Endodermal cell (in vitro differentiated cells): Measurements from ENCODE around the gene SPDYC. TPM values are rescaled to one million over a fixed set of nuclear protein-coding genes. Genes with fewer than 3 reads are reported as not detected.
A peak's percentile ranks its signal among the peaks of the same experiment; 100 is the strongest.

ENCODE experiments used
- DNase-seq: peaks from one replicate; pipeline ENCODE4 v3.0.0-alpha.2; 2017
- H3K27ac ChIP-seq: 2 replicates; pipeline ENCODE4 v1.5.1; 2013; ENCODE audit warnings: mild to moderate bottlenecking, low read depth, low read length, moderate library complexity
- H3K27me3 ChIP-seq: 2 replicates; pipeline ENCODE4 v1.6.1; 2013; ENCODE audit warnings: mild to moderate bottlenecking, low read length, moderate library complexity; ENCODE audit not compliant: insufficient read depth, control insufficient read depth, poor library complexity, severe bottlenecking
- H3K36me3 ChIP-seq: 2 replicates; pipeline ENCODE4 v1.7.0; 2013; ENCODE audit warnings: mild to moderate bottlenecking, low read length, moderate library complexity; ENCODE audit not compliant: control insufficient read depth, insufficient read depth
- H3K4me1 ChIP-seq: one replicate; pipeline ENCODE4 v1.7.0; 2013; ENCODE audit warnings: low read length; ENCODE audit not compliant: control insufficient read depth, insufficient read depth
- H3K4me3 ChIP-seq: 2 replicates; pipeline ENCODE4 v1.5.1; 2013; ENCODE audit warnings: mild to moderate bottlenecking, low read length, moderate library complexity
- H3K9ac ChIP-seq: 2 replicates; pipeline ENCODE4 v1.6.1; 2013; ENCODE audit warnings: mild to moderate bottlenecking, low read length, moderate library complexity; ENCODE audit not compliant: poor library complexity, severe bottlenecking; ENCODE audit errors: extremely low read depth
- H3K9me3 ChIP-seq: 2 replicates; pipeline ENCODE4 v1.6.1; 2013; ENCODE audit warnings: mild to moderate bottlenecking, low read length, moderate library complexity; ENCODE audit not compliant: control insufficient read depth
- H3K27ac Mint-ChIP-seq: 2 replicates; pipeline ENCODE4 v1.8.0; 2020; ENCODE audit warnings: mixed read lengths
- H3K27me3 Mint-ChIP-seq: 2 replicates; pipeline ENCODE4 v1.8.0; 2021; ENCODE audit warnings: mild to moderate bottlenecking, mixed read lengths; ENCODE audit not compliant: insufficient read depth
- H3K36me3 Mint-ChIP-seq: 2 replicates; pipeline ENCODE4 v1.8.0; 2020; ENCODE audit warnings: low read depth, mixed read lengths
- H3K4me1 Mint-ChIP-seq: 2 replicates; pipeline ENCODE4 v1.8.0; 2020; ENCODE audit warnings: mixed read lengths
- H3K4me3 Mint-ChIP-seq: 2 replicates; pipeline ENCODE4 v1.8.0; 2020; ENCODE audit warnings: mild to moderate bottlenecking, moderate library complexity, mixed read lengths
- H3K9me3 Mint-ChIP-seq: 2 replicates; pipeline ENCODE4 v1.8.0; 2020; ENCODE audit warnings: mild to moderate bottlenecking, mixed read lengths
- WGBS, 2 experiments: methylation state at CpG; one replicate each; pipeline versions ENCODE4 v1.1.5 to v1.1.7; 2013; ENCODE audit warnings: missing lambda C conversion rate in 2 of 2, mixed read lengths in 1 of 2; ENCODE audit not compliant: insufficient coverage in 1 of 2, insufficient read length in 1 of 2; 5-methylcytosine and 5-hydroxymethylcytosine counted together
- total RNA-seq, 2 donors: library from RNA; stranded (reverse); fragmentation: NEBNext Ultra II Directional in 1 of 2; extraction: Animal tissue kit (Norgen Biotek cat#: 25700) in 1 of 2; gene quantifications; 2 replicates in 1 of 2; 3 replicates in 1 of 2; pipeline ENCODE4 v1.2.1, GENCODE V29; 2021
- TF ChIP-seq, protein P1 (sequence below): fragments of 200-600 bp; sonication (generic); conservative IDR thresholded peaks from 2 replicates; pipeline ENCODE4 v1.5.0; 2021; ENCODE audit warnings: antibody characterized with exemption, mild to moderate bottlenecking

The SPDYC gene
- total RNA-seq, 2 donors from 2014 or later, result 0.46 TPM; not detected in 1

DNA sequence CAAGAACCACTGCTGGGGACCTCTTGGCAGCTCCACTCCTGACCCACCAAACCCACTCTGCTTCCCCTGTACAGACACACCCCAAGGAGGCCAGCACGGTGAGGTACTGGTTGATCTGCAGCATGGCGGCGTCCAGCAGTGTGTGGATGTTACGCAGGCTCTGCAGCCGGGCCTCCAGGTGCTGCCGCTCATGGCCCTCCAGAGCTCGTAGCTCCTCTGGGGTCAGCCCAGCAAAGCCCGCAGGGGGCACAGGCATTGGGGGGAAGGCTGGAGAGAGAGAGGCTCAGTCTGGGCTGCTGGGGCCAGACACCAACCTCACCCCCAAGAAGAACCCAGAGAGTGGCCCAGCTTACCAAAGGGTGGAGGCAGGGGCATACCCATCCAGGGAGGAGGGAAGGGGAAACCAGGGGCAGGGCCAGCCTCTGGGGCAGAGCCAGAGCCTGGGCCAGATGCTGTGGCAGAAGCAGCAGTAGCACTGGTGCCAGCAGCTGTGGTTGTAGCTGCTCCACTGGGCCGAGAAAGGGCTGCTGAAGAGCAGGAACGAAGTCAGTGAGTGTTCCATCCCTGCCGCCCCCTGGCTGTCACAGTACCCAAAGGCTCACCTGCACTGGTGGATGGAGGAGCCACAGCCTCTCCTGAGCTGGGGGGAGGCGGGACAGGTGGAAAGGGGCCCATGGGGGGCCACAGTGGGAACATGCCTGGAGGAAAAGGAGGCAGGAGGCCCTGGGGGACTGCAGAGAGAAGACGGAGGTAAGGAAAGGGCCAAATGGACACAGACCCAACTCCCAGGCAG lies 40.2 kb upstream of the SPDYC start:
- H3K9me3 ChIP-seq, result no peaks in the 10 kb centered on the region
- H3K4me3 Mint-ChIP-seq, result no peak overlapping the region
- no peaks in the 10 kb centered on the region for H3K9me3 Mint-ChIP-seq
- no peaks in the 10 kb centered on the region for H3K4me1 ChIP-seq
- no peaks in the 10 kb centered on the region for H3K27me3 Mint-ChIP-seq
- peaks cover 44% of the 10 kb centered on the region for H3K36me3 Mint-ChIP-seq
- TF ChIP-seq, protein P1, sequence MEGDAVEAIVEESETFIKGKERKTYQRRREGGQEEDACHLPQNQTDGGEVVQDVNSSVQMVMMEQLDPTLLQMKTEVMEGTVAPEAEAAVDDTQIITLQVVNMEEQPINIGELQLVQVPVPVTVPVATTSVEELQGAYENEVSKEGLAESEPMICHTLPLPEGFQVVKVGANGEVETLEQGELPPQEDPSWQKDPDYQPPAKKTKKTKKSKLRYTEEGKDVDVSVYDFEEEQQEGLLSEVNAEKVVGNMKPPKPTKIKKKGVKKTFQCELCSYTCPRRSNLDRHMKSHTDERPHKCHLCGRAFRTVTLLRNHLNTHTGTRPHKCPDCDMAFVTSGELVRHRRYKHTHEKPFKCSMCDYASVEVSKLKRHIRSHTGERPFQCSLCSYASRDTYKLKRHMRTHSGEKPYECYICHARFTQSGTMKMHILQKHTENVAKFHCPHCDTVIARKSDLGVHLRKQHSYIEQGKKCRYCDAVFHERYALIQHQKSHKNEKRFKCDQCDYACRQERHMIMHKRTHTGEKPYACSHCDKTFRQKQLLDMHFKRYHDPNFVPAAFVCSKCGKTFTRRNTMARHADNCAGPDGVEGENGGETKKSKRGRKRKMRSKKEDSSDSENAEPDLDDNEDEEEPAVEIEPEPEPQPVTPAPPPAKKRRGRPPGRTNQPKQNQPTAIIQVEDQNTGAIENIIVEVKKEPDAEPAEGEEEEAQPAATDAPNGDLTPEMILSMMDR, result peak; percentile 44
- no peaks in the 10 kb centered on the region for H3K27me3 ChIP-seq
- H3K27ac Mint-ChIP-seq, result no peak overlapping the region
- H3K27ac ChIP-seq, result no peak overlapping the region
- H3K4me3 ChIP-seq, result no peak overlapping the region
- peaks cover 9% of the 10 kb centered on the region for H3K4me1 Mint-ChIP-seq
- peak; percentile 65 for DNase-seq
- H3K36me3 ChIP-seq, result peaks cover 69% of the 10 kb centered on the region
- H3K9ac ChIP-seq, result no peak overlapping the region
- 94 to 97% methylated on average over 6 to 13 of the region's 13 CpGs for WGBS, 2 experiments

DNA sequence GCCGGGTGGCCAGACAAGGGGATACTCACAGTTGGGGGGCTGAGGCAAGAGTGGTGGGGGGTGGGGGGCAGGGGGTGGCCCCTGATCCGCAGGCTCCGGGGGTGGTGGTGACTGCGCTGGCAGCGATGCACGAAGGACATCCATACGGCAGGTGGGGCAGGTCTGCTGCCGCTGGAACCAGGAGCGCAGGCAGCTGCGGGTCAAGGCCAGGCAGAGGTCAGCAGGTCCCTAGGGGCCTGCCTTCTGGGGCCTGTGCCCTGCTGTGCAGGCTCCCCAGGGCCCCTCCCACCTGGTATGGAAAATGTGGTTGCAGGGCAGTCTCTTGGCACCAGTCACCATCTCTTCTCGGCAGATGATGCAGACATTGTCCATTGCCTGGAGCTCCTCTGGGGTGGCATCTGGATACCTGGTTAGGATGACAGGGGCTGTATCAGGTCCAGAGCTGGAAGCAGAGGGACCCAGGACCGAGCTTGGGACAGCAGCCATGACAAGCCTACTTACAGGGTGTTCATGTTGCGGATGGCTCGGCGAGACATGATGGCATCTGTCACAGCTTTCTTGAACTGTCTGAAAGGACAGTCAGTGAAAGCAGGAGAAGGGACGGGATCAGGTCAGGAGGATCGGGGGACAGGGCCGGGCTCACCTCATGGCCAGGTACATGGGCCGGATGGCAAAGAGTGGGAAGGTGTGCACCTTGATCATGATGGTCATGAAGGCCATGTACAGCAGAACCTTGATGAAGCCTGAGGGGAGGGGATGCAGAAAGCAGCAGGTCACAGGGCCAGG lies 39.2 kb upstream of the SPDYC start:
- no peaks in the 10 kb centered on the region for H3K9me3 ChIP-seq
- no peaks in the 10 kb centered on the region for H3K27me3 ChIP-seq
- no peak overlapping the region for H3K4me3 ChIP-seq
- peaks cover 62% of the 10 kb centered on the region for H3K36me3 ChIP-seq
- H3K27ac ChIP-seq, result no peak overlapping the region
- 92 to 95% methylated on average over 10 to 19 of the region's 19 CpGs for WGBS, 2 experiments
- Mint-ChIP-seq H3K4me3 (no peak overlapping the region), H3K9me3 (no peaks in the 10 kb centered on the region), H3K4me1 (peaks cover 12% of the 10 kb centered on the region), H3K36me3 (peaks cover 42% of the 10 kb centered on the region), H3K27me3 (no peaks in the 10 kb centered on the region), H3K27ac (no peak overlapping the region)
- TF ChIP-seq, protein P1, result no peak
- no peaks in the 10 kb centered on the region for H3K4me1 ChIP-seq
- no peak for DNase-seq
- no peak overlapping the region for H3K9ac ChIP-seq

DNA sequence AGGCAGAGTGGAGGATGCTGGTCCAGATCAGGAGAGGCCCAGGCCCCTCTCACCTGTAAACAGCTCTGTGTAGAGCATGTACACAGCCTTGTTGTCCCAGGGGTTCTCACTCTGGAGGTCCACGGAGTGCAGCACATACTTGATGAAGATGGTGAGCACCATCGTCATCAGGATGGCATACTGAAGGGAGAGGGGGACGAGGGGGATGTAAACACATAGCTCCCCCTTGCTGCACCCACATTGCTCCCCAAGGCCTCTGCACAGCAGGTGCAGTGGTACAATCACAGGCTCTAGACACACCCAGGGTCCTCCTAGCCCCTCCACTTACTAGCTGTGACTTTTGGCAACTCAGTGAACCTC lies 38.6 kb upstream of the SPDYC start:
- Histone ChIP-seq H3K9me3 (no peaks in the 10 kb centered on the region), H3K4me1 (no peaks in the 10 kb centered on the region), H3K27ac (no peak overlapping the region), H3K36me3 (peaks cover 57% of the 10 kb centered on the region), H3K9ac (no peak overlapping the region), H3K4me3 (no peak overlapping the region), H3K27me3 (no peaks in the 10 kb centered on the region)
- H3K4me1 Mint-ChIP-seq, result peaks cover 17% of the 10 kb centered on the region
- H3K27ac Mint-ChIP-seq, result no peak overlapping the region
- WGBS, 2 experiments, result 93% methylated on average over 3 of the region's 3 CpGs; no CpG with 5 or more reads in 1 of the 2 experiments
- no peak for DNase-seq
- H3K36me3 Mint-ChIP-seq, result peaks cover 38% of the 10 kb centered on the region
- no peaks in the 10 kb centered on the region for H3K9me3 Mint-ChIP-seq
- TF ChIP-seq, protein P1, result no peak
- H3K4me3 Mint-ChIP-seq, result no peak overlapping the region
- no peaks in the 10 kb centered on the region for H3K27me3 Mint-ChIP-seq
